ENCODE measurements around the gene PAX3. TPM values are rescaled to one million over a fixed set of nuclear protein-coding genes. Genes with fewer than 3 reads are reported as not detected.

Gene PAX3
- total RNA-seq, 1 experiment from 2014 or later, result not detected

DNA sequence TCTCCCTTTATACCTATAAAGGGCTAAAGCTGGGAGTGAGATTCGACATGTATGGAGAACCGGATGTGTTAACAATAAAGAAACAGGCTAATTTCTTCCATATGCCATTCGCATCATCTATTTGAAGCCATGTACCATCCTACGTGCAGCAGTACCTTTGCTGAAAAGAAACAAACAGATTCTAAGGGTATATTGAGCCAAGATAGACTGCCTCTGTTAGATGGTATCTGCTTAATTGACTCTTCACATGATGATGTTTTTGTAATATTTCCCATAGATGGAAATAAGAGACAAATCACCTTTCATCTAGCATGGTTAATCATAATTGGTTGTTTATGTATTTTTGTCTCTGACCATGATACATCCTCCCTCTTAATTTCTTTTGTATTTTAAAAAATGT lies 32.1 kb upstream of the PAX3 start:
- RAD21 ChIA-PET (ENCODE audit: low non-redundant PET in 1 of 2, low total read pairs in 2 of 2, uncharacterized antibody in 2 of 2, unreplicated experiment in 2 of 2), result no interaction called here

More for the DNA sequence above, 32.1 kb upstream of the PAX3 start:
- no peak overlapping the region for H3K9ac ChIP-seq (ENCODE audit: low read length)
- no TSS peak for BruUV-seq (replicated peaks)
- H3K27me3 ChIP-seq (ENCODE audit: insufficient read depth, low read length), result no peaks in the 10 kb centered on the region; the same call in 1 of the 2 replicates
- no peak overlapping the region for H3K4me3 ChIP-seq (replicated peaks in 1 of 2; ENCODE audit: low read depth in 1 of 2, low read length in 2 of 2)
- no peak overlapping the region for H2AFZ ChIP-seq (ENCODE audit: low read depth, low read length, poor library complexity, severe bottlenecking)
- no peaks in the 10 kb centered on the region for H3K36me3 ChIP-seq (ENCODE audit: control insufficient read depth in 1 of 2, insufficient read depth in 2 of 2, low read length in 2 of 2)
- H3K4me2 ChIP-seq (ENCODE audit: low read length), result no peak overlapping the region
- no peaks in the 10 kb centered on the region for H3K9me2 ChIP-seq (ENCODE audit: insufficient read depth)
- H3K4me1 ChIP-seq (ENCODE audit: control insufficient read depth in 1 of 2, insufficient read depth in 2 of 2, low read length in 2 of 2), result no peaks in the 10 kb centered on the region
- no peak overlapping the region for H3K27ac ChIP-seq (ENCODE audit: low read depth, low read length)
- no peak for DNase-seq (ENCODE audit: low read depth, low spot score)
- ATAC-seq, result no peak
- no peaks in the 10 kb centered on the region for H3K9me3 ChIP-seq (ENCODE audit: control insufficient read depth in 1 of 2, insufficient read depth in 1 of 2, low read depth in 1 of 2, low read length in 2 of 2)
- ChIA-PET POLR2A (no interaction called here), CTCF (no interaction called here)
- no peaks in the 10 kb centered on the region for H4K20me1 ChIP-seq (ENCODE audit: insufficient read depth)
- no peaks in the 10 kb centered on the region for H3K79me2 ChIP-seq (ENCODE audit: insufficient read depth, low read length)
- no peak for TF ChIP-seq MAX (IDR thresholded peaks at IDR 0.05)
- TF ChIP-seq EZH2phosphoT487 (IDR thresholded peaks at IDR 0.05; ENCODE audit: borderline replicate concordance), result no peak
- no peak for TF ChIP-seq EZH2 (IDR thresholded peaks at IDR 0.05)
- TF ChIP-seq POLR2A (IDR thresholded peaks at IDR 0.05; ENCODE audit: borderline replicate concordance, extremely low read depth, insufficient read depth, insufficient read length), result no peak
- TF ChIP-seq FOSL1 (IDR thresholded peaks at IDR 0.05; ENCODE audit: low read depth), result no peak
- no peak for TF ChIP-seq EGR1 (IDR thresholded peaks at IDR 0.05; ENCODE audit: low read depth)
- TF ChIP-seq, protein P1, sequence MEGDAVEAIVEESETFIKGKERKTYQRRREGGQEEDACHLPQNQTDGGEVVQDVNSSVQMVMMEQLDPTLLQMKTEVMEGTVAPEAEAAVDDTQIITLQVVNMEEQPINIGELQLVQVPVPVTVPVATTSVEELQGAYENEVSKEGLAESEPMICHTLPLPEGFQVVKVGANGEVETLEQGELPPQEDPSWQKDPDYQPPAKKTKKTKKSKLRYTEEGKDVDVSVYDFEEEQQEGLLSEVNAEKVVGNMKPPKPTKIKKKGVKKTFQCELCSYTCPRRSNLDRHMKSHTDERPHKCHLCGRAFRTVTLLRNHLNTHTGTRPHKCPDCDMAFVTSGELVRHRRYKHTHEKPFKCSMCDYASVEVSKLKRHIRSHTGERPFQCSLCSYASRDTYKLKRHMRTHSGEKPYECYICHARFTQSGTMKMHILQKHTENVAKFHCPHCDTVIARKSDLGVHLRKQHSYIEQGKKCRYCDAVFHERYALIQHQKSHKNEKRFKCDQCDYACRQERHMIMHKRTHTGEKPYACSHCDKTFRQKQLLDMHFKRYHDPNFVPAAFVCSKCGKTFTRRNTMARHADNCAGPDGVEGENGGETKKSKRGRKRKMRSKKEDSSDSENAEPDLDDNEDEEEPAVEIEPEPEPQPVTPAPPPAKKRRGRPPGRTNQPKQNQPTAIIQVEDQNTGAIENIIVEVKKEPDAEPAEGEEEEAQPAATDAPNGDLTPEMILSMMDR (IDR thresholded peaks at IDR 0.05 in 2 of 3, conservative IDR thresholded peaks at IDR 0.05 in 1 of 3; ENCODE audit: borderline replicate concordance in 1 of 3, insufficient read depth in 1 of 3, low read depth in 2 of 3, low read length in 2 of 3), result no peak
- TF ChIP-seq SP1 (IDR thresholded peaks at IDR 0.05; ENCODE audit: low read depth), result no peak
- TF ChIP-seq TCF7L2 (IDR thresholded peaks at IDR 0.05; ENCODE audit: borderline replicate concordance, extremely low read depth, insufficient read depth, insufficient read length), result no peak
- TF ChIP-seq ELF1 (IDR thresholded peaks at IDR 0.05; ENCODE audit: borderline replicate concordance, low read depth), result no peak
- TF ChIP-seq, protein P2, sequence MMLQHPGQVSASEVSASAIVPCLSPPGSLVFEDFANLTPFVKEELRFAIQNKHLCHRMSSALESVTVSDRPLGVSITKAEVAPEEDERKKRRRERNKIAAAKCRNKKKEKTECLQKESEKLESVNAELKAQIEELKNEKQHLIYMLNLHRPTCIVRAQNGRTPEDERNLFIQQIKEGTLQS (IDR thresholded peaks at IDR 0.05), result no peak
- no peak for TF ChIP-seq POLR2AphosphoS5 (IDR thresholded peaks at IDR 0.05; ENCODE audit: low read depth, low read length)
- no peak for TF ChIP-seq YY1 (IDR thresholded peaks at IDR 0.05; ENCODE audit: extremely low read depth, insufficient replicate concordance, low read depth, low read length)
- no peak for TF ChIP-seq ZFX (IDR thresholded peaks at IDR 0.05)
- no peak for TF ChIP-seq SIN3A (IDR thresholded peaks at IDR 0.05; ENCODE audit: low read depth)
- no peak for TF ChIP-seq SRF (IDR thresholded peaks at IDR 0.05; ENCODE audit: low read depth)
- intact Hi-C loops (cut with micrococcal nuclease), result no loop called here
